H1 (cell line): Measurements from ENCODE around the gene C11orf54. TPM values are rescaled to one million over a fixed set of nuclear protein-coding genes. Genes with fewer than 3 reads are reported as not detected.

ENCODE experiments used
- CTCF ChIA-PET: fragments of 300-600 bp; sonication (Branson Sonifier 250); formaldehyde crosslinking; loops from one replicate; lab custom pipeline; 2021; ENCODE audit not compliant: partially characterized antibody; lab: Charles Lee
- POLR2A ChIA-PET: fragments of 300-600 bp; sonication (Branson Sonifier 250); formaldehyde crosslinking; loops from one replicate; lab custom pipeline; 2021; ENCODE audit warnings: inconsistent platforms; ENCODE audit not compliant: partially characterized antibody; lab: Charles Lee
- DNase-seq, 2 experiments: peaks; one replicate each; pipeline versions ENCODE4 v3.0.0 to v3.0.0-alpha.2; 2010 to 2022; ENCODE audit warnings: low spot score in 2 of 2, low read depth in 1 of 2, mixed read lengths in 1 of 2
- FAIRE-seq: peaks from 2 replicates; lab custom pipeline; 2011; peaks lifted over from hg19 to GRCh38; lab: Jason Lieb, UNC
- H2AFZ ChIP-seq: 2 replicates; pipeline ENCODE4 v1.8.1; 2012; ENCODE audit warnings: low read length, inconsistent platforms
- H2AK5ac ChIP-seq: 2 replicates; pipeline ENCODE4 v1.6.1; 2013; ENCODE audit warnings: low read depth, low read length
- H2BK120ac ChIP-seq: replicated peaks from 2 replicates; pipeline ENCODE3; 2013; ENCODE audit warnings: low read depth, low read length, inconsistent platforms
- H2BK12ac ChIP-seq: 2 replicates; pipeline ENCODE4 v1.6.1; 2013; ENCODE audit warnings: low read depth, low read length
- H2BK15ac ChIP-seq: 2 replicates; pipeline ENCODE4 v1.6.1; 2013; ENCODE audit warnings: low read length
- H2BK20ac ChIP-seq: 2 replicates; pipeline ENCODE4 v1.6.1; 2013; ENCODE audit warnings: low read length
- H2BK5ac ChIP-seq: 2 replicates; pipeline ENCODE4 v1.6.1; 2013; ENCODE audit warnings: low read depth, low read length
- H3K14ac ChIP-seq: 2 replicates; pipeline ENCODE4 v1.6.1; 2013; ENCODE audit warnings: inconsistent platforms; ENCODE audit not compliant: insufficient read length
- H3K18ac ChIP-seq: 2 replicates; pipeline ENCODE4 v1.6.1; 2013; ENCODE audit warnings: low read length; ENCODE audit errors: extremely low read depth
- H3K23ac ChIP-seq: 2 replicates; pipeline ENCODE4 v1.6.1; 2013; ENCODE audit warnings: inconsistent platforms; ENCODE audit not compliant: insufficient read length
- H3K23me2 ChIP-seq: 2 replicates; pipeline ENCODE4 v1.6.1; 2013; ENCODE audit warnings: low read depth, low read length
- H3K27ac ChIP-seq: 2 replicates; pipeline ENCODE4 v1.6.1; 2011; ENCODE audit warnings: low read depth, low read length, inconsistent platforms
- H3K27me3 ChIP-seq, 4 experiments: replicated peaks in 1 of 4; 1 replicate in 1 of 4; 2 replicates in 3 of 4; pipeline versions ENCODE4 v1.6.1 to v1.8.1; 2011 to 2013; ENCODE audit warnings: low read length in 3 of 4, mild to moderate bottlenecking in 3 of 4, inconsistent platforms in 2 of 4, mixed read lengths in 2 of 4, moderate library complexity in 1 of 4; ENCODE audit not compliant: control insufficient read depth in 3 of 4, insufficient read depth in 3 of 4; ENCODE audit errors: extremely low read depth in 1 of 4
- H3K36me3 ChIP-seq, 4 experiments: 2 replicates each; pipeline versions ENCODE4 v1.6.1 to v1.8.1; 2011 to 2013; ENCODE audit warnings: mild to moderate bottlenecking in 4 of 4, low read length in 3 of 4, moderate library complexity in 2 of 4, control low read depth in 1 of 4, inconsistent platforms in 1 of 4; ENCODE audit not compliant: insufficient read depth in 4 of 4, control insufficient read depth in 2 of 4
- H3K4ac ChIP-seq: replicated peaks from 2 replicates; pipeline ENCODE3; 2013; ENCODE audit warnings: low read length, low read depth, mixed read lengths, inconsistent platforms; ENCODE audit not compliant: insufficient read length
- H3K4me1 ChIP-seq, 4 experiments: replicated peaks in 1 of 4; 1 replicate in 1 of 4; 2 replicates in 3 of 4; pipeline versions ENCODE4 v1.6.1 to v1.8.1; 2011 to 2013; ENCODE audit warnings: low read length in 3 of 4, inconsistent platforms in 2 of 4, mixed read lengths in 1 of 4; ENCODE audit not compliant: insufficient read depth in 4 of 4, control insufficient read depth in 3 of 4
- H3K4me2 ChIP-seq, 2 experiments: 2 replicates each; pipeline versions ENCODE4 v1.6.1 to v1.8.1; 2011 to 2013; ENCODE audit warnings: low read depth in 2 of 2, low read length in 2 of 2, control low read depth in 1 of 2, inconsistent platforms in 1 of 2, mild to moderate bottlenecking in 1 of 2; ENCODE audit not compliant: insufficient read depth in 1 of 2
- H3K4me3 ChIP-seq, 4 experiments: fragments of 200-600, 300-600 bp in 1 of 4; sonication (generic), shearing (Covaris generic), sonication (Bioruptor Twin) in 1 of 4; 2 replicates each; pipeline versions ENCODE4 v1.5.1 to v1.8.1; 2011 to 2016; ENCODE audit warnings: low read length in 4 of 4, low read depth in 3 of 4, control low read depth in 2 of 4, inconsistent platforms in 2 of 4, mild to moderate bottlenecking in 2 of 4, mixed read lengths in 1 of 4, moderate library complexity in 1 of 4; ENCODE audit not compliant: insufficient read depth in 2 of 4; ENCODE audit errors: extremely low read depth in 1 of 4
- H3K56ac ChIP-seq: replicated peaks from 2 replicates; pipeline ENCODE3; 2013; ENCODE audit warnings: low read depth, mild to moderate bottlenecking, mixed read lengths, low read length, inconsistent platforms; ENCODE audit not compliant: insufficient read length
- H3K79me1 ChIP-seq: 2 replicates; pipeline ENCODE4 v1.6.1; 2013; ENCODE audit warnings: low read depth, low read length, control low read depth
- H3K79me2 ChIP-seq, 2 experiments: 2 replicates each; pipeline versions ENCODE4 v1.6.1 to v1.8.1; 2012 to 2013; ENCODE audit warnings: low read length in 2 of 2, mild to moderate bottlenecking in 2 of 2, inconsistent platforms in 1 of 2; ENCODE audit not compliant: insufficient read depth in 2 of 2, control insufficient read depth in 1 of 2
- H3K9ac ChIP-seq, 4 experiments: replicated peaks in 1 of 4; 1 replicate in 1 of 4; 2 replicates in 3 of 4; pipeline versions ENCODE4 v1.6.1 to v1.8.1; 2011 to 2013; ENCODE audit warnings: low read depth in 3 of 4, low read length in 3 of 4, control low read depth in 2 of 4, mild to moderate bottlenecking in 2 of 4, moderate library complexity in 2 of 4, inconsistent platforms in 1 of 4; ENCODE audit errors: extremely low read depth in 1 of 4
- H3K9me3 ChIP-seq, 2 experiments: 2 replicates each; pipeline versions ENCODE4 v1.6.1 to v1.8.1; 2012 to 2013; ENCODE audit warnings: mild to moderate bottlenecking in 2 of 2, moderate library complexity in 2 of 2, control low read depth in 1 of 2, inconsistent platforms in 1 of 2, low read depth in 1 of 2, low read length in 1 of 2, mixed read lengths in 1 of 2; ENCODE audit not compliant: insufficient read depth in 2 of 2
- H4K20me1 ChIP-seq, 2 experiments: replicated peaks in 1 of 2; 2 replicates each; pipeline versions ENCODE3 to v1.8.1; 2011 to 2013; ENCODE audit warnings: inconsistent platforms in 2 of 2, low read length in 2 of 2, mild to moderate bottlenecking in 1 of 2; ENCODE audit not compliant: insufficient read depth in 2 of 2, control insufficient read depth in 1 of 2
- H4K5ac ChIP-seq: 2 replicates; pipeline ENCODE4 v1.6.1; 2013; ENCODE audit warnings: low read length, low read depth, mixed read lengths, inconsistent platforms; ENCODE audit not compliant: insufficient read length
- H4K8ac ChIP-seq: 2 replicates; pipeline ENCODE4 v1.8.0; 2013; ENCODE audit warnings: mild to moderate bottlenecking, moderate library complexity, low read length, inconsistent platforms; ENCODE audit not compliant: insufficient read depth; ENCODE audit errors: extremely low read depth
- H4K91ac ChIP-seq: replicated peaks from 2 replicates; pipeline ENCODE3; 2013; ENCODE audit warnings: low read length, mixed read lengths, inconsistent platforms; ENCODE audit not compliant: insufficient read length
- CEBPB ChIP-seq: IDR thresholded peaks from 2 replicates; pipeline ENCODE4 v1.6.1; 2012; ENCODE audit warnings: low read depth, low read length
- KDM1A ChIP-seq: fragments of 200-600, 300-600 bp; sonication (generic); IDR thresholded peaks from 2 replicates; pipeline ENCODE4 v1.7.1; 2016; ENCODE audit warnings: mild to moderate bottlenecking, low read length, borderline replicate concordance
- POLR2A ChIP-seq, 2 experiments: IDR thresholded peaks; 1 replicate in 1 of 2; 2 replicates in 1 of 2; pipeline ENCODE4 v1.6.1; 2011; ENCODE audit warnings: low read depth in 2 of 2, low read length in 2 of 2, mild to moderate bottlenecking in 2 of 2; ENCODE audit errors: control extremely low read depth in 1 of 2
- POLR2AphosphoS5 ChIP-seq: IDR thresholded peaks from 2 replicates; pipeline ENCODE4 v1.6.1; 2011; ENCODE audit warnings: low read depth, low read length
- TBP ChIP-seq: IDR thresholded peaks from 2 replicates; pipeline ENCODE4 v1.6.1; 2011; ENCODE audit warnings: low read depth, low read length, improper control_type of control experiment
- TCF12 ChIP-seq: IDR thresholded peaks from 2 replicates; pipeline ENCODE4 v1.6.1; 2011; ENCODE audit warnings: low read depth, mild to moderate bottlenecking, low read length
- WGBS, 2 experiments: shearing (Covaris generic) in 1 of 2; methylation state at CpG; one replicate each; pipeline versions ENCODE4 v1.1.6 to v1.1.7; 2013 to 2015; ENCODE audit warnings: low lambda C conversion rate in 2 of 2, mixed read lengths in 2 of 2, inconsistent platforms in 1 of 2, low coverage in 1 of 2, missing lambda C conversion rate in 1 of 2; ENCODE audit not compliant: insufficient replicate concordance in 2 of 2, insufficient coverage in 1 of 2, insufficient read length in 1 of 2; ENCODE audit errors: extremely low coverage in 1 of 2, missing lambda C conversion rate in 1 of 2; 5-methylcytosine and 5-hydroxymethylcytosine counted together
- polyA plus RNA-seq, 7 experiments: library from polyadenylated mRNA; depleted of rRNA in 3 of 7; stranded (reverse) in 5 of 7; unstranded in 2 of 7; fragments of >200 nt in 5 of 7; fragments of 200-250 nt in 2 of 7; gene quantifications; 1 replicate in 5 of 7; 2 replicates in 1 of 7; 4 replicates in 1 of 7; pipeline versions ENCODE4 v1.2.1 to v1.2.3, GENCODE V29; 2011 to 2013; ENCODE audit warnings: missing spikeins in 2 of 7, mixed read lengths in 2 of 7
- total RNA-seq: library from RNA; stranded (reverse); fragmentation: NEBNext Ultra II Directional; extraction: Animal tissue kit (Norgen Biotek cat#: 25700); gene quantifications from 2 replicates; pipeline ENCODE4 v1.2.1, GENCODE V29; 2021

The C11orf54 gene
- total and polyA plus RNA-seq, 2 of the 8 experiments (the other 6 are each of a cell fraction or from before 2014, with no cell fraction given) = 14.7 to 24.5 TPM

DNA sequence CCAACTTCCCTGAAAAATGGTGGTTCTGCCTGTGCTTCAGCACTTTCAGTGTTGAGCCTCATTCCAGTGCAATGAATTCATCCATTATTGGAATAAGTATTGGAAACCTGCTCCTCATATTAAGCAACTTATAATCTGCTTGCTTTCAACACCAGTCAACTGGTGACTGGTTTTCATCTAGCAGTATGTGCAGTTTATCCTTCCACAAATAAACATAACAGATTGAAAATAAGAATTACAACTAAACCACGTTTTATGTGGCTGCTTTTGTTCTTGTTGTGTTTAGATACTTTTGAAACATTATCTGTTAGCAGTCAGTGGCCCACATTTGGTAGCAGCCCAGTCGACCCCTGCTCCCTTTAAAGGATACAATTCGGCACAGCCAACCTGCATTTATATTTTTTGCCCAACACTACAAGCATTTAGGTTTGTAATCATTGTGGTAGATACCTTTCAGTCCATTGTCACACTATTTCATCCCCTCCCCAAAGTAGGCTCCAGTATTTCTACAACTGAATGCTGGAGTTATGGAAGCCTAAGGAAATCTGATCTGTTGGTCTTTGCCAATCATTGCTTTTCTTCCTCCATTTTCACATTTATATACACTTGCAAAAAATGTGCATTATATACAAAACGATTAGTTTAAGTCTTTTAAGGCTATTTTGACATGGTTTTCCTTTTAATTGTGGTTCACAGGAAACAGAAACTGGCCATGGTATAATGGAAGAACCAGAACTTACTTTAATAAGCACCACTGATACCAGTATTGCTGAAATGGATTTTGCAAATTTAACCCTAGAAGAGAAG, 13.3 kb upstream of the C11orf54 start:
- no peak overlapping the region for H3K27ac ChIP-seq
- no peak overlapping the region for H3K18ac ChIP-seq
- H3K4ac ChIP-seq = no peak overlapping the region
- FAIRE-seq (no peak), DNase-seq (no peak)
- H3K23ac ChIP-seq = no peak overlapping the region
- CTCF ChIA-PET = interaction anchor here (1.4 kb wide), 1 partner anchor 493 kb away, joined by 3 read pairs; no protein-coding TSS in a partner anchor
- H3K27me3 ChIP-seq = no peaks in the 10 kb centered on the region
- H3K79me1 ChIP-seq = no peaks in the 10 kb centered on the region
- H3K4me2 ChIP-seq = no peak overlapping the region
- H2BK20ac ChIP-seq = no peak overlapping the region
- H2AFZ ChIP-seq = no peak overlapping the region
- H4K20me1 ChIP-seq = peaks cover 5 to 6% of the 10 kb centered on the region in 2 experiments
- no peak overlapping the region for H4K8ac ChIP-seq
- no peaks in the 10 kb centered on the region for H3K9me3 ChIP-seq
- H3K9ac ChIP-seq = no peak overlapping the region
- no peak overlapping the region for H2BK15ac ChIP-seq
- WGBS, 2 experiments = 62% methylated on average over 4 of the region's 4 CpGs; no CpG with 5 or more reads in 1 of the 2 experiments
- H3K36me3 ChIP-seq = peaks cover 16 to 79% (median 49%) of the 10 kb centered on the region in 4 experiments
- H2BK120ac ChIP-seq = no peak overlapping the region
- H3K4me1 ChIP-seq = no peaks in the 10 kb centered on the region
- no peak overlapping the region for H4K91ac ChIP-seq
- H3K56ac ChIP-seq = no peak overlapping the region
- H3K79me2 ChIP-seq = no peaks in the 10 kb centered on the region
- no peak overlapping the region for H3K14ac ChIP-seq
- H2BK5ac ChIP-seq = no peak overlapping the region
- H2AK5ac ChIP-seq = no peak overlapping the region
- no peaks in the 10 kb centered on the region for H3K23me2 ChIP-seq
- POLR2A ChIA-PET = interaction anchor here (0.6 to 21.2 kb wide), 19 partner anchors 5 to 90 kb away, joined by 3 to 495 read pairs (median 4); partner anchors contain the start of genes C11orf54 and TAF1D
- H4K5ac ChIP-seq = no peak overlapping the region
- no peak overlapping the region for H3K4me3 ChIP-seq
- H2BK12ac ChIP-seq = no peak overlapping the region
- TF ChIP-seq TCF12 = no peak
- TF ChIP-seq KDM1A = no peak
- no peak for TF ChIP-seq TBP
- peak; percentile 79 for TF ChIP-seq POLR2AphosphoS5
- TF ChIP-seq CEBPB = no peak
- TF ChIP-seq POLR2A (IDR thresholded peaks at IDR 0.05; ENCODE audit: control extremely low read depth in 1 of 2, low read depth in 2 of 2, low read length in 2 of 2) = peak; percentile 38 to 68; a peak in 2 of 3 replicates
